ENCODE results near the gene OFD1. TPM values are rescaled to one million over a fixed set of nuclear protein-coding genes. Genes with fewer than 3 reads are reported as not detected.

Gene OFD1
- total RNA-seq, 1 donor from 2014 or later, result 19.3 TPM

DNA sequence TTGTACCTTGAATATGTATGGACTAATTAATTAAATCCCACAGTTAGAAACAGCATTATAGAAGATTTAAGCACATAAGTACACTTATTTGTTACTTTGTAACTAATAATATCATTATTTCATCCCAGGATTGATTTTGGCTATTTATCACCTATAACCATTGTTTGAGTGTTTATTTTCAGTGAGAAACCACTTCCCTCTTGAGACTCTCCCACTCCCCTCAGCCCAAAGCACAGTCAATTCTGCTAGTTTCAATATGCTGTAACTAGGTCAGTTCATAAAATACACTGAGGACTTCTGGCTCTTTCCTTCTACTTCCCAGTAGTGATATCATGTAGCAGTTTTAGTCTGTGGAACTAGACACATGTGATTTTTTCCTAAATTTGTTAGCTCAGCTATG lies 16.3 kb downstream of the OFD1 start:
- H3K4me3 Mint-ChIP-seq, result no peak overlapping the region

DNA sequence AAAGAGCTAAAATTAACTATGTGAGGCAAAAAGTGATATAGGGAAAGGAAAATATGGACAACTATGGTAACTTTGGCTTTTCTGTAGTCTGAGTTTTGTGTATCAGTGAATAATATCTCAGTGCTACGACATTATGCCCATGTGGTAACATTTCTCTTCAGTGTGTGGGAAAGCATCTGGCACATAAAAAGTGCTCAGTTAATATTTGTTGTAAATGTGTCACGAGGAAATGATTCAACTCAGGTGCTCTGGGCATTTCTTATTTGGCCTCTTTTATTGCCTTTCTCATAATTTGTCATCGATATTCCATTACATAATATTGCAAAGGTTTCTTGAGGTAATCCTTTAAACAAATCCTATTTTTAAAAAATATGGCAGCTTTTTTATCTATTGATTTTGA lies 17.6 kb downstream of the OFD1 start:
- intact Hi-C loops (cut with micrococcal nuclease), result no loop called here
- peaks cover 32% of the 10 kb centered on the region for H3K36me3 Mint-ChIP-seq (ENCODE audit: low read depth)

More for the DNA sequence above, 16.3 kb downstream of the OFD1 start:
- H3K27ac Mint-ChIP-seq, result no peak overlapping the region
- no peaks in the 10 kb centered on the region for H3K27me3 Mint-ChIP-seq
- DNase-seq, result no peak
- no peaks in the 10 kb centered on the region for H3K9me3 Mint-ChIP-seq
- H3K4me1 Mint-ChIP-seq, result peaks cover 20% of the 10 kb centered on the region
- intact Hi-C loops (cut with micrococcal nuclease), result loop anchor here (1.0 kb wide), 1 partner anchor 281 kb away; no protein-coding TSS in a partner anchor
- H3K36me3 Mint-ChIP-seq (ENCODE audit: low read depth), result peaks cover 33% of the 10 kb centered on the region

DNA sequence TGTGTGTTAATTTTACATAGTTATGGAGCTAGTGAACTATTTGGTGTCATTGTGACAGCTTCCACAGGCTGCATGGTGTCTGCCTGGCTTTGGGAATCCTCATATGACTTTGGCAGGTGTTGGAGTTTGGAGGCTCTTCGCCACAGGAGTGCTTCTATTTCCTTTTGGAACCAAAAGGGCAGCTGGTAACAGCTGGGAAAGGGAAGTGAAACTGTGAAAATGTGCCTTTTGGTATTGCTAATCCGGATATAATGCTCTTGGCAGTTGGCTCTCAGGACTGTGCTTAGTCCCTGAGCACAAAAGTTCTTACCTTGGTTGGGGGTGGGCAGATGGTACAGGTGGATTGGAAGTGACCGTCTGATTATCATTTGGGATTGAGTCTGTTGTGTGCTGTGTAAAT lies 18.1 kb downstream of the OFD1 start:
- no peaks in the 10 kb centered on the region for H3K9me3 Mint-ChIP-seq
- DNase-seq, result no peak
- H3K27me3 Mint-ChIP-seq, result no peaks in the 10 kb centered on the region
- no peak overlapping the region for H3K27ac Mint-ChIP-seq
- H3K36me3 Mint-ChIP-seq (ENCODE audit: low read depth), result peaks cover 27% of the 10 kb centered on the region
- H3K4me1 Mint-ChIP-seq, result peaks cover 17% of the 10 kb centered on the region
- intact Hi-C loops (cut with micrococcal nuclease), result no loop called here
- no peak overlapping the region for H3K4me3 Mint-ChIP-seq

More for the DNA sequence above, 17.6 kb downstream of the OFD1 start:
- no peak overlapping the region for H3K4me3 Mint-ChIP-seq
- H3K27me3 Mint-ChIP-seq, result no peaks in the 10 kb centered on the region
- H3K9me3 Mint-ChIP-seq, result no peaks in the 10 kb centered on the region
- no peak for DNase-seq
- no peak overlapping the region for H3K27ac Mint-ChIP-seq
- peaks cover 20% of the 10 kb centered on the region for H3K4me1 Mint-ChIP-seq

DNA sequence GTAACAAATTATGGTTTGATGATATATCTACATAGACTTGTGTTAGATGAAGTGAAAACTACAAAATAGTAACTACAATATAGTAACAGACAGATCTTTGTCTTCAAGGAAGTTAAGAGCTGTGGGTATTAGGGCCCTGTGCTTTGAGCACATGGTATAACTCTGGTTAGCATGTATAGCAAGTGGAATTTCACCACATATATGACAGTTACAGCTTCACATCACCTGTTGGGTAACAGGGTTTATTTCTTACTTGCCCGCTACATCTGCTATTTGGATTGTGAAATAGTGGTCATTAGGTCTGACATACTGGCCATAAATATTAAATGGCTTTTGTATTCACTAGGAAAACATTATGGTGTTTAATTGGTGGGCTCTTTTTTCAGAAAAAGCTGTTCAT lies 20.2 kb downstream of the OFD1 start:
- H3K27me3 Mint-ChIP-seq, result no peaks in the 10 kb centered on the region
- DNase-seq, result no peak
- H3K9me3 Mint-ChIP-seq, result no peaks in the 10 kb centered on the region
- H3K36me3 Mint-ChIP-seq (ENCODE audit: low read depth), result peaks cover 33% of the 10 kb centered on the region
- intact Hi-C loops (cut with micrococcal nuclease), result no loop called here
- no peak overlapping the region for H3K27ac Mint-ChIP-seq
- peaks cover 17% of the 10 kb centered on the region for H3K4me1 Mint-ChIP-seq
- no peak overlapping the region for H3K4me3 Mint-ChIP-seq

DNA sequence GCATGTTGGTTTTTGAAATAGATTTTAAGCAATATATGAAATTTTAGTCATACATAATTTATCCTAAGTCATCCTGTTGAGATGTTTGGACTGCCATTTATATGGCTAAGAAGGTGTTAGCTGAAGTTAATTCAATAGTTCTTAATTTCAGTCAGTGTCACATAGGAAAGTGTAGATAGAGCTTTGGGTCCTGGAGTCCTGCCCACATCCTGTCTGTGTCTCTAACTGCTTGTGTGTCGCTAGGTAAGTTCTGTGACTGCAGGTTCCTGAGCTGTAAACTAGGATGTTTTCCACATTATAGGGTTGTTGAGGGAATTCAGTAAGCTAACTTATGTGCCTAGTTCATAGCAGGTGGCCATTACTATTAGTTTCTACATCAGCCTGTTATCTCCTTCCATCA lies 20.7 kb downstream of the OFD1 start:
- H3K27me3 Mint-ChIP-seq, result no peaks in the 10 kb centered on the region
- H3K9me3 Mint-ChIP-seq, result no peaks in the 10 kb centered on the region
- peak; percentile 60 for DNase-seq
- no peak overlapping the region for H3K4me3 Mint-ChIP-seq
- H3K27ac Mint-ChIP-seq, result no peak overlapping the region
- H3K4me1 Mint-ChIP-seq, result peaks cover 15% of the 10 kb centered on the region
- intact Hi-C loops (cut with micrococcal nuclease), result no loop called here
- H3K36me3 Mint-ChIP-seq (ENCODE audit: low read depth), result peaks cover 32% of the 10 kb centered on the region

DNA sequence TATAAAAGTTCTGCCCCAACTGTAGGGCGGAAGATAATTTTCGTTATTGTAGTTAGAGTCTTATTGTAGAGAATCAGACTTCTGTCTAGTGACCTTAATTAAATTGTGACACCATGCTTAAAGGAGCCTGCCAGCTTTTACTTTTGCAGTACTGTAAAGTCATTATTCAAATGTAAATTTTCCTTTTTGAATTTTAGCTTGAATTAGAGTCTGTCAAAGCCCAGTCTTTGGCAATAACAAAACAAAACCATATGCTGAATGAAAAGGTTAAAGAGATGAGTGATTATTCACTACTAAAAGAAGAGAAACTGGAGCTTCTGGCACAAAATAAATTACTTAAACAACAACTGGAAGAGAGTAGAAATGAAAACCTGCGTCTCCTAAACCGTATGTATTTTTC lies 21.8 kb downstream of the OFD1 start:
- Mint-ChIP-seq H3K9me3 (no peaks in the 10 kb centered on the region), H3K27ac (no peak overlapping the region), H3K4me3 (no peak overlapping the region), H3K36me3 (ENCODE audit: low read depth) (peaks cover 38% of the 10 kb centered on the region), H3K4me1 (peaks cover 11% of the 10 kb centered on the region), H3K27me3 (no peaks in the 10 kb centered on the region)
- intact Hi-C loops (cut with micrococcal nuclease), result no loop called here
- no peak for DNase-seq

DNA sequence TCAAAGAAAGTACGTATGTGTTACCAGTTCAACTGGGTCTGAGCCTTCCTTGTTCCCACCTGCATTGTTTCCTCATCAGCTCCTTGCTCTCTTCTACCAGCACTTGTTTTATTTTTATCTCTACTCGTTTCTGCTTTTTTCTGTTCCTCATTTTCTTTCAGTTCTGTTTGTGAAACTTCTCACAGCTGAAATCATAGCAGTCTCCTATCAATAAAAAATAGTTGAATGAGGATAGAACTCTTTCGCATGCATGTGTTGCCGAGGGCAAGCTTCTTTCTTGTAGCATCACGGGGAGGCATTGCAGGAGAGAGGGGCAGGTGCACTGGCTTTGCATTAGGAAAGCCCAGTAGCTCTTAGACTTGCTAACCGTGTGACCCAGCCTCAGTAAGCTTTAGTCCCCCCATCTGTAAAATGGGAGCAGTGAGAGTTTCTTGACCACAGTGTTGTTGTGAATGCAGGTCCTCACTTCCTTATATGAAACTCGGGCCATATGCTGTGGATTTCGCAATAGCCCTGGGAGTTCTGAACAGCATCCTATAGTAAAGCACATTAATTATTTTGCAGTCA lies 24.7 kb downstream of the OFD1 start:
- intact Hi-C loops (cut with micrococcal nuclease), result no loop called here
- H3K27me3 Mint-ChIP-seq, result no peaks in the 10 kb centered on the region
- H3K9me3 Mint-ChIP-seq, result no peaks in the 10 kb centered on the region
- peaks cover 37% of the 10 kb centered on the region for H3K36me3 Mint-ChIP-seq (ENCODE audit: low read depth)
- DNase-seq, result no peak
- no peak overlapping the region for H3K27ac Mint-ChIP-seq
- no peak overlapping the region for H3K4me3 Mint-ChIP-seq
- peaks cover 5% of the 10 kb centered on the region for H3K4me1 Mint-ChIP-seq

DNA sequence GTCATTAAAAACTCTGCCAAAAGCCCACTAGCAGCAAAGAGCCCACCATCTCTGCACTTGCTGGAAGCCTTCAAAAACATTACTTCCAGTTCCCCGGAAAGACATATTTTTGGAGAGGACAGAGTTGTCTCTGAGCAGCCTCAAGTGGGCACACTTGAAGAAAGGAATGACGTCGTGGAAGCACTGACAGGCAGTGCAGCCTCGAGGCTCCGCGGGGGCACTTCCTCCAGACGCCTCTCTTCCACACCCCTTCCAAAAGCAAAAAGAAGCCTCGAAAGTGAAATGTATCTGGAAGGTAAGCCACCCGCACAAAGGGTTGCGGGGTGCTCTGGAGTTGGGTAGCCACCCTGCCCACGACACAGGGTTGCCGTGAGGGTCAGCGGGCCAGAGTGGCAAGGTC lies 25.9 kb downstream of the OFD1 start:
- no peak overlapping the region for H3K4me3 Mint-ChIP-seq
- no peaks in the 10 kb centered on the region for H3K9me3 Mint-ChIP-seq
- no peak for DNase-seq
- H3K27me3 Mint-ChIP-seq, result no peaks in the 10 kb centered on the region
- peaks cover 36% of the 10 kb centered on the region for H3K36me3 Mint-ChIP-seq (ENCODE audit: low read depth)
- H3K27ac Mint-ChIP-seq, result no peak overlapping the region
- H3K4me1 Mint-ChIP-seq, result peaks cover 2% of the 10 kb centered on the region
- intact Hi-C loops (cut with micrococcal nuclease), result no loop called here

DNA sequence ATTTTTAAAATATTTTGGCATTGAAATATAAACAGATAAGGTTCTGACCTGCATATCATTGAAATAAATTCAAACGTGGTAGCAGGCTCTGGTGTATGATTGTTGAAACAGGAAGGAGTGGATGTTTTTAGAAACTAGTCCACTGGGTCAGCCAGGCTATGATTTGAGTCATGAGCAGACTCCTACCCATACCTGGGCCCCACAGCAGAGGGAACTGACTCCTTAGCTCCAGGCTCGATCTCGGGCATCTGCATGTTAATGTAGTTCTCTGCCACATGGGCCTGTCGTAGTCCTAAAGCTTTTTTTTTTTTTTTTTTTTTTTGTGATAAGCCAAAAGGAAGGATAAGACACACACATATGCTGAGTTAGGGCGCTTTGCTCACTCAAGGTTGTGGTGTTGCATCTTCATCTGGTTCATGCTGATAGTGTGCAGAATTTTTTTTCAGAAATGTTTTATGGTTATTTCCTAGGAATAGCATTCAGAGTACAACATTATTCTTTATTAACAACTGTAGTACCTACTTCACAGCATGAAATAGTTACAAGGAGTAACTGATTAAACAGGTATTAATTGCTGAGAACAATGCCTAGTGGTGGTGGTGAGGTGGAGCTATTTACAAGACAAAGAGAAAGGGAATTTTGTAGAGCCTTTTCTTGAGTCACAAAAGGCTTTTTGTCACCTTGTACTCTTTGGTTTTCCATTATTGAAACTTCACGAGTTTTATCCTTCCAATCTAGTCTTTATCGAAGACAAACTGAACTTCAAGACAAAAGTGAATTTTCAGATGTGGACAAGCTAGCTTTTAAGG lies 27.3 kb downstream of the OFD1 start:
- Mint-ChIP-seq H3K4me3 (no peak overlapping the region), H3K27ac (no peak overlapping the region), H3K27me3 (no peaks in the 10 kb centered on the region), H3K36me3 (ENCODE audit: low read depth) (peaks cover 47% of the 10 kb centered on the region), H3K9me3 (no peaks in the 10 kb centered on the region), H3K4me1 (no peaks in the 10 kb centered on the region)
- DNase-seq, result no peak
- intact Hi-C loops (cut with micrococcal nuclease), result no loop called here

DNA sequence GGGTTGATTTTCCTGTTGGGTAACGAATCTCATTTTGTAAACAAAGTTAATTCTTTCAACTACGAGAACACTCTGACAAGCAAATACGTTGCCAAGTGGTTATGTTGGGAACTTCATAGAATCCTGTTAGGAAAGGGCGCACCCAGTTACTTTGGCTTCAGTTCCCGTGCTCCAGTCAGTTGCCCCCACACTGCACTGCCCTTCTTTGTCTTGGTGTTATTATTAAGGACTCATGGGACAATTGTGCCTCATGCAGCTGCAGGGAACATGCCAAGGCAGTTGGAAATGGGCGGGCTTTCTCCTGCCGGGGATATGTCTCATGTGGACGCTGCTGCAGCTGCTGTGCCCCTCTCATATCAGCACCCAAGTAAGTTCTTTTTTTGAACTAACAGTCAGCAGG lies 28.9 kb downstream of the OFD1 start:
- DNase-seq, result no peak
- Mint-ChIP-seq H3K27ac (no peak overlapping the region), H3K4me3 (no peak overlapping the region), H3K9me3 (no peaks in the 10 kb centered on the region), H3K27me3 (no peaks in the 10 kb centered on the region), H3K4me1 (no peaks in the 10 kb centered on the region), H3K36me3 (ENCODE audit: low read depth) (peaks cover 46% of the 10 kb centered on the region)
- intact Hi-C loops (cut with micrococcal nuclease), result no loop called here

DNA sequence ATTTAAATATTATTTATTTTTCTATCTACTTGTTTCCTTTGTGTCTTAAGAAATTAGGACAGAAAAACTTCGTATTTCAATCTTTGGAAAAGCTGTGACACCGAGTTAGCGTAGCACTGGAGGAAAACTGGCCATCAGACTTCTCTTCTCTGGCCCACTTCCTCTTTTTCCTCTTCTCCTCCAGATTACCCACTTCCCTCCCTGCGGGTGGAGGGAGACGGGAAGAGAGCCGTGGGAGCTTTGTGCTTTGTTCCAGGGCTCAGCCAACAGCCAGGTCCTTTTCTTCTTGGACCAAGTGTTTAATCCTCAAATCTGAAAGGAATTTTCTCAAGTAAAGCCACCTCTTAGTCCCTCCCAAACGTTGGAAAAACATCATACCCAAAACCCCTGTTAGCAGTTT lies 29.7 kb downstream of the OFD1 start:
- Mint-ChIP-seq H3K27ac (no peak overlapping the region), H3K4me1 (no peaks in the 10 kb centered on the region), H3K27me3 (no peaks in the 10 kb centered on the region), H3K4me3 (no peak overlapping the region), H3K36me3 (ENCODE audit: low read depth) (peaks cover 45% of the 10 kb centered on the region), H3K9me3 (no peaks in the 10 kb centered on the region)
- no peak for DNase-seq
- intact Hi-C loops (cut with micrococcal nuclease), result no loop called here

DNA sequence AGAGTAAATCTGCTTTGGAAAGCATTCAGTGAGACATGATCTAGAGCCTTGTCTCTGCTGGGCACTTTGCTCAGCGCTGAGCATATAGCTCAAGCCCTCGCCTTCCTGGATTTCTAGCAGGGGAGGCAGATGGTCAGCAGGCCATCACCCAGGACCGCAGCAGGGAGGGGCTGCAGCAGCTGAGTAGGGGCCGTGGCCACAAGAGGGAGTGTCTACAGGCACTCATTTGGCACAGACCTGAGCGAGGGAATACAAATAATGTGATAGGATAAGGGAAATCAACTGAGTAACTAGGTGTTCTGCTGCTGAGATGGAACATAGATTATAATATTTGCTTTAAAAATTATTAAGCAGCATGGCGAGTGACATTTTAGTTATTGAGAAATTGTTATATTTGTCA lies 30.2 kb downstream of the OFD1 start:
- Mint-ChIP-seq H3K36me3 (ENCODE audit: low read depth) (peaks cover 47% of the 10 kb centered on the region), H3K27me3 (no peaks in the 10 kb centered on the region), H3K4me3 (no peak overlapping the region), H3K27ac (no peak overlapping the region), H3K4me1 (no peaks in the 10 kb centered on the region), H3K9me3 (no peaks in the 10 kb centered on the region)
- intact Hi-C loops (cut with micrococcal nuclease), result no loop called here
- DNase-seq, result no peak

DNA sequence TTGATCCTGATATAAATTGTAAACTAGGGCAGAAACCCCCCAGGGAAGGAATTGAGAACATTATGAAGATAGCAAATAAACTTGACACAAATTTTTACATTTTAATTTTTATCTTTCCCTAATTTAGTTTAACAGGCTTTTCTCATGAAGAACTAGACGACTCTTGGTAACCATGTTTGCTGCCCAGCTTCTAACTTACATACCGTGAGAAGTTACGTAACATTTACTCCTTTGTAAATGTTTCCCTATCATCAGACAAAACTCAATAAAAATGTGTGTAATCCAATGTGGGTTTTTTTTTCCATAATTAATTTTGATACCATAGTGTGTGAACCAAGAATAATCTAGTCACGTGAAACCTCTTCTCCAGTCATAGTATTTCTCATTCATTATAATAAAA lies 34.4 kb downstream of the OFD1 start:
- H3K27me3 Mint-ChIP-seq, result no peaks in the 10 kb centered on the region
- no peaks in the 10 kb centered on the region for H3K9me3 Mint-ChIP-seq
- intact Hi-C loops (cut with micrococcal nuclease), result no loop called here
- H3K4me1 Mint-ChIP-seq, result no peaks in the 10 kb centered on the region
- H3K27ac Mint-ChIP-seq, result no peak overlapping the region
- H3K4me3 Mint-ChIP-seq, result no peak overlapping the region
- DNase-seq, result no peak
- peaks cover 44% of the 10 kb centered on the region for H3K36me3 Mint-ChIP-seq (ENCODE audit: low read depth)

DNA sequence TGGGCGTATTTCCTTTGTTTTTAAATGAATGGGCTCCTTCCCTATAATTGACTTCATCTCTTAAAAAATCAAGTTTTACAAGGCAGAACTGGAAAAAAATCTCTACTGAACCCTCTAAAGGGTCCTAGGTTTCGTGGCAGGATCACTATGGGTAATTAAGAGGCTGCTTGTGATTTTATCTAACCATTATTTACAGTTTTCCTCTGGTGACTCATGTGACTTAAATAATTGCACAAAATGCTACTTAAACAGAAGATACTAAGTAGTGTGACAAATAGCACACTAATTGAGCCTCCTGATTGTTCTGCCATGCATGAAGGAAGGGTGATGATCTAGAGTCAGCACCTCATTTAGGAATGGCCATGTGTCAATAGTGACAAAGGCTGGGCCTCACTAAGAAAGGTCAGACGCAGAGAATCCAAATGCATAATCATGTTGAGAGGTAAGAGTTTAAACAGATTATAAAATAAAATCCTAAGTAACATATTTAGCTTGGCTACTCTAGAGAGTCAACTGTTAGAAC lies 35.5 kb downstream of the OFD1 start:
- Mint-ChIP-seq H3K36me3 (ENCODE audit: low read depth) (peaks cover 52% of the 10 kb centered on the region), H3K27me3 (no peaks in the 10 kb centered on the region), H3K4me3 (no peak overlapping the region), H3K4me1 (no peaks in the 10 kb centered on the region), H3K9me3 (no peaks in the 10 kb centered on the region), H3K27ac (no peak overlapping the region)
- no peak for DNase-seq
- intact Hi-C loops (cut with micrococcal nuclease), result no loop called here

Measured in activated CD4-positive, alpha-beta T cell treated with anti-CD3 and anti-CD28 coated beads, Interleukin-2, amount 10 ng/mL, durations not matched to agents 24 days and 14 days (primary cell).